Caki2 (cell line): ENCODE data around the gene ZNF195. TPM values are rescaled to one million over a fixed set of nuclear protein-coding genes. Genes with fewer than 3 reads are reported as not detected.
"Not testable (repeated sequence)": the region's sequence is repeated elsewhere in the genome, so short reads cannot be mapped to it uniquely, and the experiment has no call there.

Source experiments
- DNase-seq: peaks from one replicate; pipeline ENCODE4 v3.0.0-alpha.2; 2015; ENCODE audit warnings: low read depth
- in situ Hi-C: cut with HindIII; loops from 2 replicates; pipeline ENCODE4 v1.10.0; 2016; ENCODE audit warnings: low sequenced_read_pairs, low pct_unique_long_range_greater_than_20kb, mixed read lengths
- total RNA-seq: library from RNA; depleted of rRNA; stranded (reverse); fragments of >200 nt; shearing (Covaris generic); gene quantifications from 2 replicates; pipeline ENCODE4 v1.2.3, GENCODE V29; 2014; ENCODE audit warnings: low replicate concordance; rRNA removed

ZNF195 gene
- total RNA-seq, 1 experiment from 2014 or later = 22.4 TPM

DNA sequence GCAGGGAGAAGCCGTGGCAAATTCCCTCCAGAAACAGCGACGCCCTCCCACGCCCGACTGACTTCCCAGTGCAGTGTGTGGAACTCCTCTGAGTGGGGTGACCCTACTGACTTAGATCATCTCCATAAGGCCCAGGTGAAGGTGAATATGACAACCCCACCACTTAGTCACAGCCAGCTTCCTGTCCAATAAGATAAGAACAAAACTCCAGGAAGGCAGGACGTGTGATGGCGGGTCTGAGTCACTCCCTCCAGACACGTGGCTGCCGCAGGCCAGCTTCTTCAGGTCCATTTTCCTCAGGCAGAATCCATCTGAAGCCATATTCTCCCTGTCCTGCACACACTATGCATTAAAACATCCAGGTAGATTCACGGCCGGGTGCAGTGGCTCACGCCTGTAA is 48.9 kb downstream of the ZNF195 start:
- DNase-seq, in situ Hi-C loops: not testable (repeated sequence)

DNA sequence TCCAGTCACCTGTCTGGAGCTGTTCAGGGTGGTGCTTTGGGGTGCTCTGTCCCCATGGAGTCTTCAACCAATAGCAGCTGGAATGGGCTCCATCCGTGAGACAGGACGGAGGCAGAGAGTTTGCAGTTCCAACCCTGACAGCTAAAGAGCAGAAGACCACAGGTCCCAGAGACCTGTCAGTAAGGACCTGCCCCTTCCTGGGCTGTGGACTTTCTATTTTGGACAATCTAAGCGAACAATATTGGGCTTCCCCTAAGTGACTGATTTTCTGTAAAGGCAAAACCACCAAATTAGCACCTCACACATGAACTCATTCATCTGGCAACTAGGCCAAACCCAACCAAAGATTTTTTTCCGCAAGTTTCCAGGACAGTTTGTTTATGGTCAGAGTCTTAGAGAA is 50.4 kb downstream of the ZNF195 start:
- DNase-seq, in situ Hi-C loops: not testable (repeated sequence)

DNA sequence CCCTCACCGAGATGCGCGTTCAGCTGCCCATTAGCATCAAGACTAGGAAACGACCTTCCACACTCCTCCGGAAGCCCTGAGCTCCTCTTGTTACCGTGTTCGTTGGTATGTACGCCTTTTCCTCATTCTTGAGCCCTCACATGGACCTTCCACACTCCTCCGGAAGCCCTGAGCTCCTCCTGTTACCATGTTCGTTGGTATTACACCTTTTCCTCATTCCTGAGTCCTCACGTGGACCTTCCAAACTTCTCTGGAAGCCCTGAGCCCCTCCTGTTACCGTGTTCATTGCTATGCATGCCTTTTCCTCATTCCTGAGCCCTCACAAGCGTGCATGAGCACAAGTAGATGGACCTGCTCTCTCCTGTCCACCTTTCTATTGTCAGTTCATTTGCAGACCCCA is 52.5 kb downstream of the ZNF195 start:
- in situ Hi-C loops, DNase-seq: not testable (repeated sequence)

DNA sequence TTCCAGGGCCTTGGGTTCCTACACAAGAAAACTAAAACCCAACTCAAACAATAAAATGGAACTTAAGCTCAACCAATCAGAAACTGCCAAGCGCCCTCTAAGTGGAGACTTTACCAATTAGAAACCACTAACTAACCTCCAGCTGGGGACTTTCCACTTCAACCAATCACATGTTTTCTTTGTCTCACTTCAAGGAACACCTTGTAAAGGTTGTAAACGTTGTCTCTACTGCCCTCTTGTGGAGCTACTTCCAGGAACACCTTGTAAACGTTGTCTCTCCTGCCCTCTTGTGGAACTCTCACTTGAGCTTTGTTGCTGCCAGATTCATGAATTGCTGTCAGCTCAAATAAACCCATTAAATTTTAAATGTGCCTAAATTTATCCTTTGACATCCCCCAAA is 54.2 kb downstream of the ZNF195 start:
- in situ Hi-C loops, DNase-seq: not testable (repeated sequence)

Other genes starting within 250 kb of the ZNF195 start
- gene OSBPL5, start 213.8 kb downstream of the ZNF195 start, total RNA-seq = 11.2 and 12.2 TPM in 2 replicates
- gene MRGPRG, start 160.3 kb downstream of the ZNF195 start, total RNA-seq = not detected in 2 replicates
- not detected in 2 replicates for gene MRGPRE, start 146.7 kb downstream of the ZNF195 start, total RNA-seq